Osteocyte (in vitro differentiated cells): ENCODE measurements around the gene HEXIM1. TPM values are rescaled to one million over a fixed set of nuclear protein-coding genes. Genes with fewer than 3 reads are reported as not detected.

ENCODE experiments used
- DNase-seq: peaks from one replicate; pipeline ENCODE4 v3.0.0; 2021; ENCODE audit warnings: mixed read lengths; ENCODE audit not compliant: unreplicated experiment; ENCODE audit errors: extremely low spot score
- H3K27ac Mint-ChIP-seq: one replicate; pipeline ENCODE4 v1.8.0; 2021; ENCODE audit warnings: mild to moderate bottlenecking, mixed read lengths; ENCODE audit not compliant: unreplicated experiment
- H3K27me3 Mint-ChIP-seq: one replicate; pipeline ENCODE4 v1.8.0; 2021; ENCODE audit warnings: mixed read lengths; ENCODE audit not compliant: unreplicated experiment
- H3K36me3 Mint-ChIP-seq: one replicate; pipeline ENCODE4 v1.8.0; 2021; ENCODE audit warnings: mixed read lengths; ENCODE audit not compliant: unreplicated experiment
- H3K4me1 Mint-ChIP-seq: one replicate; pipeline ENCODE4 v1.8.0; 2021; ENCODE audit warnings: mixed read lengths; ENCODE audit not compliant: unreplicated experiment
- H3K4me3 Mint-ChIP-seq: one replicate; pipeline ENCODE4 v1.8.0; 2021; ENCODE audit warnings: mild to moderate bottlenecking, moderate library complexity, mixed read lengths; ENCODE audit not compliant: unreplicated experiment
- H3K9me3 Mint-ChIP-seq: one replicate; pipeline ENCODE4 v1.8.0; 2021; ENCODE audit warnings: mixed read lengths; ENCODE audit not compliant: unreplicated experiment
- CTCF ChIP-seq: fragments of 200-600 bp; sonication (generic); IDR thresholded peaks from 2 replicates; pipeline ENCODE4 v1.5.0; 2021; ENCODE audit warnings: antibody characterized with exemption, mild to moderate bottlenecking, moderate library complexity
- long read RNA-seq: library from polyadenylated mRNA; unstranded; transcript quantifications from one replicate; pipeline ENCODE4 v2.0.0, GENCODE V29; 2021
- total RNA-seq: library from RNA; stranded (reverse); gene quantifications from 2 replicates; pipeline ENCODE4 v1.2.1, GENCODE V29; 2021

HEXIM1 gene
- total RNA-seq: 42.0 and 44.5 TPM in 2 replicates
- long read RNA-seq, transcript HEXIM1-201 (1 exons, 3,600 nt): major isoform, 14 of 14 reads
- long read RNA-seq, partial matches to known transcripts: 0 of 14 reads
- long read RNA-seq, other reads (novel, unspliced or antisense): 0 of 14 reads

GRCh38 chr17:45148183-45149036 is at the start of gene HEXIM1:
Gene HEXIM1 (plus strand): TSS chr17:45148475. CDS start chr17:45149191, 716 bp downstream.
- Mint-ChIP-seq H3K27me3 (no peaks in the 10 kb centered on the region), H3K27ac (peak within 1 kb of the TSS; percentile 100)

GRCh38 chr17:45098869-45099616 is 49.2 kb upstream of the HEXIM1 start:
- H3K9me3 Mint-ChIP-seq: no peaks in the 10 kb centered on the region
- peak; percentile 93 for TF ChIP-seq CTCF
- DNase-seq: peak; percentile 92
- no peak overlapping the region for H3K4me3 Mint-ChIP-seq
- peaks cover 46% of the 10 kb centered on the region for H3K36me3 Mint-ChIP-seq
- no peaks in the 10 kb centered on the region for H3K27me3 Mint-ChIP-seq
- H3K4me1 Mint-ChIP-seq: peaks cover 39% of the 10 kb centered on the region
- H3K27ac Mint-ChIP-seq: peak overlapping the region; percentile 75

More at GRCh38 chr17:45148183-45149036, at the start of gene HEXIM1:
- DNase-seq: peak; percentile 100
- Mint-ChIP-seq H3K4me3 (peak within 1 kb of the TSS; percentile 99), H3K36me3 (peaks cover 1% of the 10 kb centered on the region), H3K9me3 (no peaks in the 10 kb centered on the region), H3K4me1 (peaks cover 33% of the 10 kb centered on the region)
- no peak for TF ChIP-seq CTCF

GRCh38 chr17:45101546-45101882 is 46.8 kb upstream of the HEXIM1 start:
- Mint-ChIP-seq H3K4me3 (no peak overlapping the region), H3K27ac (peak overlapping the region; percentile 89), H3K27me3 (no peaks in the 10 kb centered on the region), H3K4me1 (peaks cover 34% of the 10 kb centered on the region), H3K36me3 (peaks cover 42% of the 10 kb centered on the region), H3K9me3 (no peaks in the 10 kb centered on the region)
- DNase-seq: no peak
- TF ChIP-seq CTCF: no peak

GRCh38 chr17:45101883-45102811 is 46.1 kb upstream of the HEXIM1 start:
- Mint-ChIP-seq H3K27me3 (no peaks in the 10 kb centered on the region), H3K36me3 (peaks cover 37% of the 10 kb centered on the region), H3K27ac (peak overlapping the region; percentile 89), H3K4me3 (peak overlapping the region; percentile 27), H3K4me1 (peaks cover 34% of the 10 kb centered on the region), H3K9me3 (no peaks in the 10 kb centered on the region)
- TF ChIP-seq CTCF: no peak
- DNase-seq: no peak
